C4-2B (cell line): Measurements from ENCODE around the gene BMI1.

Experiments used
- CTCF ChIP-seq: fragments of 450-650 bp; conservative IDR thresholded peaks from 2 replicates; pipeline ENCODE4 v1.5.1; 2017; ENCODE audit warnings: mild to moderate bottlenecking
- ZFX ChIP-seq: fragments of 450-650 bp; IDR thresholded peaks from 2 replicates; pipeline ENCODE4 v1.6.1; 2017

- TF ChIP-seq CTCF (no peak), ZFX (no peak)
Observed at GRCh38 chr10:22368402-22368801, 47.5 kb downstream of the BMI1 start.
